Neuronal stem cell (in vitro differentiated cells): ENCODE data around the gene RALB. TPM values are rescaled to one million over a fixed set of nuclear protein-coding genes. Genes with fewer than 3 reads are reported as not detected.

Experiments used
- DNase-seq: peaks from one replicate; pipeline ENCODE4 v3.0.0-alpha.2; 2013; ENCODE audit warnings: low spot score
- H2AFZ ChIP-seq: one replicate; pipeline ENCODE4 v1.6.1; 2013; ENCODE audit warnings: mild to moderate bottlenecking, low read length, inconsistent platforms
- H2AK5ac ChIP-seq: 2 replicates; pipeline ENCODE4 v1.6.1; 2013; ENCODE audit warnings: low read depth, mild to moderate bottlenecking, inconsistent platforms, low read length, moderate library complexity, mixed read lengths
- H2BK120ac ChIP-seq: 2 replicates; pipeline ENCODE4 v1.6.1; 2013; ENCODE audit warnings: low read depth, mild to moderate bottlenecking, inconsistent platforms, low read length, moderate library complexity, mixed read lengths
- H2BK12ac ChIP-seq: one replicate; pipeline ENCODE4 v1.6.1; 2013; ENCODE audit warnings: low read length, inconsistent platforms
- H2BK15ac ChIP-seq: 2 replicates; pipeline ENCODE4 v1.6.1; 2013; ENCODE audit warnings: mild to moderate bottlenecking, low read length, inconsistent platforms, mixed read lengths
- H2BK5ac ChIP-seq: one replicate; pipeline ENCODE4 v1.6.1; 2013; ENCODE audit warnings: inconsistent platforms, mild to moderate bottlenecking, low read length, moderate library complexity
- H3K14ac ChIP-seq: one replicate; pipeline ENCODE4 v1.6.1; 2013; ENCODE audit warnings: low read length, inconsistent platforms
- H3K18ac ChIP-seq: 2 replicates; pipeline ENCODE4 v1.6.1; 2013; ENCODE audit warnings: low read length, inconsistent platforms
- H3K23ac ChIP-seq: 2 replicates; pipeline ENCODE4 v1.6.1; 2013; ENCODE audit warnings: low read depth, mild to moderate bottlenecking, mixed read lengths, low read length, inconsistent platforms; ENCODE audit not compliant: poor library complexity
- H3K27ac ChIP-seq: replicated peaks from 3 replicates; pipeline ENCODE4 v1.5.1; 2013; ENCODE audit warnings: low read length, inconsistent platforms
- H3K27me3 ChIP-seq, 3 experiments: 2 replicates each; pipeline ENCODE4 v1.6.1; 2013; ENCODE audit warnings: low read length in 3 of 3, mild to moderate bottlenecking in 2 of 3, inconsistent platforms in 1 of 3, low read depth in 1 of 3, mixed read lengths in 1 of 3, moderate library complexity in 1 of 3; ENCODE audit not compliant: control insufficient read depth in 3 of 3, insufficient read depth in 3 of 3
- H3K36me3 ChIP-seq, 2 donors: replicated peaks in 1 of 2; 2 replicates each; pipeline ENCODE4 v1.6.1; 2013; ENCODE audit warnings: low read length in 2 of 2; ENCODE audit not compliant: control insufficient read depth in 2 of 2, insufficient read depth in 2 of 2
- H3K4ac ChIP-seq: 2 replicates; pipeline ENCODE4 v1.6.1; 2013; ENCODE audit warnings: inconsistent platforms, mild to moderate bottlenecking, low read length, moderate library complexity
- H3K4me1 ChIP-seq, 2 donors: 1 replicate in 1 of 2; 2 replicates in 1 of 2; pipeline ENCODE4 v1.6.1; 2013; ENCODE audit warnings: low read length in 2 of 2, low read depth in 1 of 2; ENCODE audit not compliant: control insufficient read depth in 2 of 2, insufficient read depth in 1 of 2
- H3K4me2 ChIP-seq: one replicate; pipeline ENCODE4 v1.6.1; 2013; ENCODE audit warnings: mild to moderate bottlenecking, low read length, inconsistent platforms; ENCODE audit not compliant: insufficient read depth, poor library complexity, severe bottlenecking
- H3K4me3 ChIP-seq, 2 donors: 2 replicates each; pipeline ENCODE4 v1.5.1; 2013; ENCODE audit warnings: low read length in 2 of 2, mild to moderate bottlenecking in 2 of 2, inconsistent platforms in 1 of 2, moderate library complexity in 1 of 2
- H3K79me1 ChIP-seq: one replicate; pipeline ENCODE4 v1.6.1; 2013; ENCODE audit warnings: low read depth, mild to moderate bottlenecking, inconsistent platforms, low read length, moderate library complexity
- H3K9ac ChIP-seq: one replicate; pipeline ENCODE4 v1.6.1; 2013; ENCODE audit warnings: mild to moderate bottlenecking, low read depth, low read length, inconsistent platforms; ENCODE audit not compliant: poor library complexity
- H3K9me3 ChIP-seq, 2 donors: replicated peaks in 1 of 2; 2 replicates each; pipeline versions ENCODE3 to v1.6.1; 2013; ENCODE audit warnings: low read length in 2 of 2, mild to moderate bottlenecking in 2 of 2, inconsistent platforms in 1 of 2, low read depth in 1 of 2, mixed read lengths in 1 of 2, moderate library complexity in 1 of 2; ENCODE audit not compliant: control insufficient read depth in 2 of 2, insufficient read depth in 1 of 2
- H4K8ac ChIP-seq: one replicate; pipeline ENCODE4 v1.6.1; 2013; ENCODE audit warnings: low read depth, mild to moderate bottlenecking, inconsistent platforms, low read length, moderate library complexity
- H4K91ac ChIP-seq: one replicate; pipeline ENCODE4 v1.6.1; 2013; ENCODE audit warnings: low read length, low read depth, mild to moderate bottlenecking, inconsistent platforms; ENCODE audit not compliant: poor library complexity
- WGBS, 2 donors: extraction: QIAGEN DNeasy Blood & Tissue Kit; methylation state at CpG; one replicate each; pipeline ENCODE4 v1.1.7; 2013; ENCODE audit warnings: missing lambda C conversion rate in 2 of 2, mixed read lengths in 1 of 2; ENCODE audit not compliant: insufficient read length in 2 of 2, insufficient replicate concordance in 1 of 2; ENCODE audit errors: extremely low coverage in 2 of 2; 5-methylcytosine and 5-hydroxymethylcytosine counted together
- polyA plus RNA-seq, 2 experiments: library from polyadenylated mRNA; stranded (reverse); fragments of 200-250 nt; gene quantifications; one replicate each; pipeline ENCODE4 v1.2.3, GENCODE V29; 2013

RALB gene
- 43.4 TPM for polyA plus RNA-seq (2013, experiment 1 of 2)
- 44.2 TPM for polyA plus RNA-seq (2013, experiment 2 of 2)

GRCh38 chr2:120252225-120253020, at the start of gene RALB:
Gene RALB, plus strand, starts transcription at chr2:120252852. Its CDS starts 25,813 bp downstream, at chr2:120278665.
- H3K4ac ChIP-seq: no peak within 1 kb of the TSS
- peak within 1 kb of the TSS; percentile 93 for H3K18ac ChIP-seq
- H2AK5ac ChIP-seq: no peak within 1 kb of the TSS
- no peak within 1 kb of the TSS for H2BK15ac ChIP-seq
- peak within 1 kb of the TSS; percentile 99 for H2AFZ ChIP-seq
- no peak within 1 kb of the TSS for H4K8ac ChIP-seq
- H3K4me2 ChIP-seq: peak within 1 kb of the TSS; percentile 90
- no peak within 1 kb of the TSS for H2BK12ac ChIP-seq
- peak within 1 kb of the TSS; percentile 88 for H3K9ac ChIP-seq
- no peak within 1 kb of the TSS for H3K14ac ChIP-seq
- no CpG with 5 or more reads among the region's 71 CpGs for WGBS, 2 donors
- peaks cover 6 to 8% of the 10 kb centered on the region in 2 donors for H3K4me1 ChIP-seq
- H3K27ac ChIP-seq: peak within 1 kb of the TSS; percentile 75
- peak; percentile 99 for DNase-seq
- no peaks in the 10 kb centered on the region for H3K9me3 ChIP-seq
- peaks cover 2% of the 10 kb centered on the region for H3K79me1 ChIP-seq
- H4K91ac ChIP-seq: no peak within 1 kb of the TSS
- no peaks in the 10 kb centered on the region for H3K36me3 ChIP-seq
- H2BK5ac ChIP-seq: peak within 1 kb of the TSS; percentile 59
- peak within 1 kb of the TSS; percentile 64 to 88 for H3K4me3 ChIP-seq
- peaks cover 0 to 33% (median 3%) of the 10 kb centered on the region in 3 experiments for H3K27me3 ChIP-seq
- peak within 1 kb of the TSS; percentile 36 for H3K23ac ChIP-seq
- no peak within 1 kb of the TSS for H2BK120ac ChIP-seq

GRCh38 chr2:120203251-120204021, 49.2 kb upstream of the RALB start:
- H2BK5ac ChIP-seq: no peak overlapping the region
- H2BK120ac ChIP-seq: no peak overlapping the region
- H3K4ac ChIP-seq: no peak overlapping the region
- no peak overlapping the region for H4K8ac ChIP-seq
- H2AK5ac ChIP-seq: no peak overlapping the region
- H3K4me3 ChIP-seq: no peak overlapping the region
- no peak overlapping the region for H3K9ac ChIP-seq
- peaks cover 0 to 13% (median 0%) of the 10 kb centered on the region in 3 experiments for H3K27me3 ChIP-seq
- no peak overlapping the region for H3K27ac ChIP-seq
- H3K4me1 ChIP-seq: peaks cover 0 to 3% of the 10 kb centered on the region in 2 donors
- peak overlapping the region; percentile 19 for H2AFZ ChIP-seq
- no peak overlapping the region for H2BK12ac ChIP-seq
- H3K18ac ChIP-seq: no peak overlapping the region
- H4K91ac ChIP-seq: no peak overlapping the region
- no peak overlapping the region for H2BK15ac ChIP-seq
- H3K14ac ChIP-seq: no peak overlapping the region
- no peaks in the 10 kb centered on the region for H3K9me3 ChIP-seq
- H3K79me1 ChIP-seq: no peaks in the 10 kb centered on the region
- no peak overlapping the region for H3K4me2 ChIP-seq
- H3K36me3 ChIP-seq: no peaks in the 10 kb centered on the region
- WGBS, 2 donors: no CpG with 5 or more reads among the region's 10 CpGs
- no peak overlapping the region for H3K23ac ChIP-seq
- no peak for DNase-seq

GRCh38 chr2:120204022-120204405, 48.6 kb upstream of the RALB start:
- Histone ChIP-seq H4K8ac (no peak overlapping the region), H3K27me3 (peaks cover 0 to 13% (median 0%) of the 10 kb centered on the region in 3 experiments), H2BK5ac (peak overlapping the region; percentile 47), H3K4me3 (no peak overlapping the region), H3K27ac (no peak overlapping the region), H3K4me1 (peaks cover 0 to 3% of the 10 kb centered on the region in 2 donors), H2AFZ (peak overlapping the region; percentile 19), H3K23ac (peak overlapping the region; percentile 29), H3K14ac (no peak overlapping the region), H3K79me1 (no peaks in the 10 kb centered on the region), H3K4ac (no peak overlapping the region), H4K91ac (no peak overlapping the region), H3K9me3 (no peaks in the 10 kb centered on the region), H2AK5ac (no peak overlapping the region), H2BK12ac (no peak overlapping the region), H3K18ac (peak overlapping the region; percentile 44), H2BK120ac (no peak overlapping the region), H2BK15ac (no peak overlapping the region), H3K4me2 (no peak overlapping the region), H3K9ac (no peak overlapping the region), H3K36me3 (no peaks in the 10 kb centered on the region)
- WGBS, 2 donors: no CpG with 5 or more reads among the region's 5 CpGs
- no peak for DNase-seq

- peak overlapping the region; percentile 42 for H2AK5ac ChIP-seq
- no peak overlapping the region for H3K14ac ChIP-seq
- no peaks in the 10 kb centered on the region for H3K79me1 ChIP-seq
- no peak overlapping the region for H3K4me2 ChIP-seq
- H3K23ac ChIP-seq: peak overlapping the region; percentile 29
- peak overlapping the region; percentile 47 for H2BK5ac ChIP-seq
- no peak overlapping the region for H2BK12ac ChIP-seq
- no peak overlapping the region for H3K4me3 ChIP-seq
- peaks cover 0 to 13% (median 0%) of the 10 kb centered on the region in 3 experiments for H3K27me3 ChIP-seq
- no CpG with 5 or more reads among the region's 3 CpGs for WGBS, 2 donors
- H4K8ac ChIP-seq: no peak overlapping the region
- DNase-seq: no peak
- H3K4ac ChIP-seq: no peak overlapping the region
- H3K36me3 ChIP-seq: no peaks in the 10 kb centered on the region
- no peak overlapping the region for H4K91ac ChIP-seq
- H2BK15ac ChIP-seq: no peak overlapping the region
- peaks cover 0 to 3% of the 10 kb centered on the region in 2 donors for H3K4me1 ChIP-seq
- H2BK120ac ChIP-seq: no peak overlapping the region
- H2AFZ ChIP-seq: no peak overlapping the region
- H3K27ac ChIP-seq: no peak overlapping the region
- peak overlapping the region; percentile 44 for H3K18ac ChIP-seq
- peak overlapping the region; percentile 47 for H3K9ac ChIP-seq
- no peaks in the 10 kb centered on the region for H3K9me3 ChIP-seq
Measured at GRCh38 chr2:120204417-120204816, 48.2 kb upstream of the RALB start.
